LNCaP clone FGC (cell line): ENCODE data around the gene ZNF469.

Experiments
- DNase-seq: peaks from one replicate; pipeline ENCODE4 v3.0.0-alpha.2; 2011; ENCODE audit warnings: low read depth
- H3K4me3 ChIP-seq: 2 replicates; pipeline ENCODE4 v1.5.1; 2011; ENCODE audit warnings: mild to moderate bottlenecking, low read depth, low read length, control low read depth
- TF ChIP-seq, protein P1 (sequence below): IDR thresholded peaks from 2 replicates; pipeline ENCODE4 v1.5.1; 2012; ENCODE audit warnings: mild to moderate bottlenecking; ENCODE audit not compliant: control insufficient read depth, insufficient read depth; ENCODE audit errors: extremely low read depth

Gene ZNF469

DNA sequence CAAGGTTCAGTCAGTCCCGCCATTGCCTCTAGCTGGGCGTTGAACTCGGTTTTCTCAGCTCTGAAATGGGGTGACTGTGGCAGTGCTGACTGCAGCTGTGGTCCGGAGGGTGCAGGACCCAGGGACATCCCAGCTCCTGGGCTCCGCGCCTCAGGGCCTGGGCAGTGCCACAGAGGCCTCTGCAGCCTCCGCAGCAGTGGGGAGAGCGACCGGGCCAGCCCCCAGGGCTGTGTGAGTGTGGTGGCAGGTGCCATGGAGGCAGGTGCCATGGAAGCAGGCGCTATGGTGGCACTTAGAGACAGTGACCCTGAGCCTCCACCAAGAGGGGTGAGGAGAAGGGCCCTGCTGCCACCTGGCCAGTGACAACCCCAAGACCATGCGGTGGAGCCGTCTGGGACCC lies 30.9 kb downstream of the ZNF469 start:
- DNase-seq = no peak
- H3K4me3 ChIP-seq = no peak overlapping the region
- TF ChIP-seq, protein P1, sequence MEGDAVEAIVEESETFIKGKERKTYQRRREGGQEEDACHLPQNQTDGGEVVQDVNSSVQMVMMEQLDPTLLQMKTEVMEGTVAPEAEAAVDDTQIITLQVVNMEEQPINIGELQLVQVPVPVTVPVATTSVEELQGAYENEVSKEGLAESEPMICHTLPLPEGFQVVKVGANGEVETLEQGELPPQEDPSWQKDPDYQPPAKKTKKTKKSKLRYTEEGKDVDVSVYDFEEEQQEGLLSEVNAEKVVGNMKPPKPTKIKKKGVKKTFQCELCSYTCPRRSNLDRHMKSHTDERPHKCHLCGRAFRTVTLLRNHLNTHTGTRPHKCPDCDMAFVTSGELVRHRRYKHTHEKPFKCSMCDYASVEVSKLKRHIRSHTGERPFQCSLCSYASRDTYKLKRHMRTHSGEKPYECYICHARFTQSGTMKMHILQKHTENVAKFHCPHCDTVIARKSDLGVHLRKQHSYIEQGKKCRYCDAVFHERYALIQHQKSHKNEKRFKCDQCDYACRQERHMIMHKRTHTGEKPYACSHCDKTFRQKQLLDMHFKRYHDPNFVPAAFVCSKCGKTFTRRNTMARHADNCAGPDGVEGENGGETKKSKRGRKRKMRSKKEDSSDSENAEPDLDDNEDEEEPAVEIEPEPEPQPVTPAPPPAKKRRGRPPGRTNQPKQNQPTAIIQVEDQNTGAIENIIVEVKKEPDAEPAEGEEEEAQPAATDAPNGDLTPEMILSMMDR = no peak

DNA sequence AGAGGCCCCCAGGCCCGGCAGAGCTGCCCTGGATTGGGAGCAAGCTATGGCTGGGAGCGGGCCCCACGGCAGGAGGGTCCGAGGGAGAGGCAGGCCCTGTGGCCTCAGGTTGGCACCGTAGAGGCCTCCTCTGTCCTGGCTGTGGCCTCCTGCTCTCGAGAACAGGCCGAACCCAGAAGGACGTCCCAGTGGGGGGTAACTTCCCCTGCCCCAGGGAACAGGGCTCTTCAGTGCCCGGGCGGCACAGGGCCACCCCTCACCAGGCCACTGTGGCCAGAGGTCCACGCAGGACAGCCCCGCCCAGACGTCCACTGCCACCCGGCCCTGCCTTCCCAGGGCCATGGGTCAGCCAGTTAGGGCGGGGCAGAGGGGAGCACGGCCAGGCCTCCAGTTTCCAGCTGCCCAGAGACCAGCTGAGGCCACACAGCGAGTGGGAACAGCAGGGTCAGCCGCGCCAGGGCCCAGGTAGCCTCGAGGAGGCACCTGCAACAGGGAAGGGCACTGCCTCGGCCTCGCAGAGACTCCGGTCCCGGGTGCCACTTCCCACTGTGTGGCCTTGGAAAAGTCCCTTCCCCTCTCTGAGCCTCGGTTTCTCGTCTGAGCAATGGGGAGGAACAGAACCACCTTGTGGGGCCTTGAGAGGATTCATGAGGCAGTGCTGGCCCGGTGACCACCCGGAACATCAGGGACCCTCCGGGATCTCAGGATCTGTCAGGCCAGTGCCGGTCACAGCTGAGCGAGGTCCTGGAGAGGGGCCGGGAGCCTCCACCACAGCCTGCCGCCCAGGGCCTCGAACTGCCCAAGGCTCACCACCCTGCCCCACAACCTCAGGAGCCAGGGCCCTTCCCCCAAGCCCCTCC lies 32.0 kb downstream of the ZNF469 start:
- no peak overlapping the region for H3K4me3 ChIP-seq
- no peak for DNase-seq
- TF ChIP-seq, protein P1 = no peak

DNA sequence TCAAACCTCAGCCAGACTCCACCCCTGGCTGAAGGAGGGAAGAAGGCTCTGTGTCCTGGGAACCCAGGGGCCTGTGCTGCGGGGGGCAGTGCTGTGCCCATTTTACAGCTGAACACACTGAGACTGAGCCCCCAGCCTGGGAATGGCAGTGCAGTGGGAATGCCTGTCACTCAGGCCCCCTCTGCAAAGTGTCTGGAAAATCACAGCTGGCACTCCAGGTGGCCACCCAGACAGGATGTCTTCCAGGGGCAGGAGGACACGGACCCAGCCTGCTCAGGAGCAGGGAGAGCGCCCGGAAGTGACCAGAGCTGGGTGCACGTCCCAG lies 32.6 kb downstream of the ZNF469 start:
- TF ChIP-seq, protein P1 = no peak
- DNase-seq = no peak
- no peak overlapping the region for H3K4me3 ChIP-seq

DNA sequence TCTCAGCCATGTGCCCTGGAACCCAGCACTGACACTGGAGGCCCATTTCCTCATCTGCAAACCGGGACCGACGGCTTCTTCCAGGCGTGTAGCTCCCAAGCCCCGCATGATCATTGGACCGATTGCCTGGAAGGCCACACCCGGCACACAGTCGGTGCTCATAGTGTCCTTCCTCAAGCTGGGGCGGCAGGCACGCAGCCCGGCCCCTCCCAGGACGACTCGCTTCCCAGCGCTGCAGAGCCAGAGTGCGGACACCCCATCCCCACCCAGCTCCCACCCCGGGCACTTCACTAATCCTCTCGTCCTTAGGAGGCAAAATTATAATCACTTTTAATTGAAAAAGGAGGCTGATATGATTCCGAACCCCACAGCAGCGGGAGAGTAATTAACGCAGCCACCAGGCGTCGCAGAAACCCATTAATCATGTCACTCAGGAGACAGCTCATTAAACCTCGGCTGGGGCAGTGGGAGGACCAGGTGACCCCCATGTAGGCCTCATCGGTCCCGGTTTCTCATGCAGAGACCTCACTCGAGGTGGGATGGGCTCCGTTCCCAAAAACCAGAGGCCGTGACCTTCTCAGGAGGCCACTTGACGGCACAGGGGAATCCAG lies 33.1 kb downstream of the ZNF469 start:
- TF ChIP-seq, protein P1 = no peak
- no peak for DNase-seq

DNA sequence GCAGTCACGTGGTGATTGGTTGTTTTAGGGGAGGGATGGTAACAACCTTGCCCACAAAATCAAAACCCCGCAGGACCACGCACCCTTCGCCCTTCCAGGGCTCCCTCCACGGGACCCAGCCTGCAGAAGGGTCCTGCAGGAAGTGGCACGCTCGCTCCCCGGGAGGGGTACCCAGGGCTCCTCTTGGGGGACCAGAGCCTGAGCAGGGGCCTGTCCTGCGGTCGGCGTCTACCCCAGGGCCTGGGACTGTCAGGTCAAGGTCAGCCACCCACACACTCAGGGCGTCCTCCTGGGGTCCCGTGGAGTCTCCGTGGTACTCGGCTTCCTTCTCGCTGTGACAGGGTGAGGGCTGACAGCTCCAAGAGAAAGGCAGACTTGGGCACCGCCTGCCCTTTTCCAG lies 33.9 kb downstream of the ZNF469 start:
- TF ChIP-seq, protein P1 = no peak
- DNase-seq = no peak
- no peak overlapping the region for H3K4me3 ChIP-seq

More for the DNA sequence above, 33.1 kb downstream of the ZNF469 start:
- no peak overlapping the region for H3K4me3 ChIP-seq

DNA sequence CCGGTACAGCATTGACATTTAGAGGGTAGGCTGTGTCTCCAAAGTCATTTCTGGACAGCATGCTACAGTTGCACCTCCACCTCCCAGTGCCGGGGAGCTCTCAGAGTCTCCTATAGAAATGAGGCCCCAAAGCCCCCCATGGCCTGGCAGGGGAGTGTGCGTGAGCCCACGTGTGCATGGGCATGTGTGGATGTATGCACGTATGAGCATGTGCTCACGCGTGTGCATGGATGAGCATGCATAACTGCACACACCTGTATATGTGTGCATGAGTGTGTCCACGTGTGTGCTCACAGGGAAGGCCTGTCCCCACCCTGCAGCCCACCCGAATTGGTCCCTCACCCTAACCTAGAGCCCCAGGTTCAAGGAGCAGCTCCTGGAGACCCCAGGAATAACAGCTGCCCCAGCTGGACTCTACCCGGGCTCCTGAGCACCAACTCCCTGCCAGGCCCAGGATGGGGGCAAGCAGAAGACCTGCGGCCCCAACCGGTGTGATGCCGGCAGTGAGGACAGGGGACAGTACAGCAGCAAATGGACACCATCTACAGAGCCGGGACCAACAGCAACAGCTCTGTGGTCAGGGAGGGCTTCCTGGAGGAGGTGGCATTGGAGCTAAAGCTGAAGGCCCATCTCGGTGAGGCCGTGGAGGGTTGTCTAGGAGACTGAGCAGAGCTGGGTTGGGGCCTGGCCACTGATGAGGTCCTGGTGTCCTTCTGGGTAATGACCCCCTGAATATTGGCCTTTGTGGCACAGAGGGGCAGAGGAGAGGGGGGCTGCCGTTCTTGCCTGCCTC lies 35.1 kb downstream of the ZNF469 start:
- no peak for DNase-seq
- TF ChIP-seq, protein P1 = no peak
- H3K4me3 ChIP-seq = no peak overlapping the region
